HG03095 (cell line): ENCODE measurements around the gene TNF.
"Not testable (repeated sequence)": the region's sequence is repeated elsewhere in the genome, so short reads cannot be mapped to it uniquely, and the experiment has no call there.

ENCODE experiments used
- ATAC-seq: cut with Tn5 transposase; IDR thresholded peaks from one replicate; pipeline ENCODE4 v1.9.1; 2021; ENCODE audit warnings: moderate library complexity; ENCODE audit not compliant: unreplicated experiment

Gene TNF

DNA sequence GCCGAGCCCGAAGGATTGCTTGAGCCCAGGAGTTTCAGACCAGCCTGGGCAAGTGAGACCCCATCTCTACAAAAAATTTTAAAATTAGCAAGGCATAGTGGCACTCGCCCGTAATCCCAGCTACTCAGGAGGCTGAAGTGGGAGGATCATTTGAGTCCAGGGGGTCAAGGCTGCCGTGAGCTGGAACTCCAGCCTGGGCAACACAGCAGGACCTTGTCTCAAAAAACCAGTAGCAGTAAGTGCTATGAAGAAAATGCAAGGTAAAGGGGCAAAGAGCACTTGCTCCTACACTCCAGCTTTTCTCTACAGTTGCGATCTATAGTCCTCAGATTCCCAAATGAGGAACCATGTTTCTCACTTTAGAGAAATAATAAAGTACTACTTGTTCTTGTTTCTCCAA, 31.7 kb upstream of the TNF start:
- no peak for ATAC-seq

DNA sequence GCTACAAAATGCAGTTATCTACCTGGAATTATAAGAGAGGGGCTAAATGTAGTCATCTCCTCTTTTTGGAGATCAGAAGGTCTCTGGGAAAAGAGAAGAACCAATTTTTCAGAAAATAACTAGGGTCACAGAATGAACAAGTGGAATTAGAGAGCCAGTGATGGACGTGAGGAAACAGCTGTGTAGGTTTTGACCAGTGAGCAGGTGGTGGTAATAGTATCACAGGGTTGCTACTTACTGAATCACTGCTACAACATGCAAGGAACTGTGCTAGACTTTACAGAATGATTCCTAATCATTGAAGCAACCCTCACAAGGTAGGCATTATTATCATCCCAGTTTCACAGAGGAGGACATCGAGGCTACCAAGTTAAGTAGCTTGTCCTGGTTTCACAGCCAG, 30.7 kb upstream of the TNF start:
- ATAC-seq: no peak

DNA sequence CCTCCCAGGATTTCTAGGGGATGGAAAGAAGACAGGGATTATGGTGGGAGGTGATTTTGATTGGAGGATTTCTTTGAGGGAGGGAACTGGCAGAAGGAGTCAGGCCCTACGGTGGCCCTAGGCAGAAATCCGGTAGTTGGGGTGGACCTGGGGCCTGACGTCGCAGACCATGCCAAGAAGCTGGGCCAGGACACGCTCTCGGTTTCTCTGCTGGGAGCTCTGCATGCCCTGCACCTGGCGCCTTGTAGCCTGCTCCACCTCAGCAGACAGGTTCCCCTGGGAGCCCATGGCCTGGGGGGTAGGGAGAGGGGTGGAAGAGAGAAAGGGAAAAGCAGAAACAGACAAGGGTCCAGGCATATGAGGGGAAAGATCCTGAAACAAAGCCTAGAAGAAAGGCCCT, 30.1 kb upstream of the TNF start:
- ATAC-seq: no peak

DNA sequence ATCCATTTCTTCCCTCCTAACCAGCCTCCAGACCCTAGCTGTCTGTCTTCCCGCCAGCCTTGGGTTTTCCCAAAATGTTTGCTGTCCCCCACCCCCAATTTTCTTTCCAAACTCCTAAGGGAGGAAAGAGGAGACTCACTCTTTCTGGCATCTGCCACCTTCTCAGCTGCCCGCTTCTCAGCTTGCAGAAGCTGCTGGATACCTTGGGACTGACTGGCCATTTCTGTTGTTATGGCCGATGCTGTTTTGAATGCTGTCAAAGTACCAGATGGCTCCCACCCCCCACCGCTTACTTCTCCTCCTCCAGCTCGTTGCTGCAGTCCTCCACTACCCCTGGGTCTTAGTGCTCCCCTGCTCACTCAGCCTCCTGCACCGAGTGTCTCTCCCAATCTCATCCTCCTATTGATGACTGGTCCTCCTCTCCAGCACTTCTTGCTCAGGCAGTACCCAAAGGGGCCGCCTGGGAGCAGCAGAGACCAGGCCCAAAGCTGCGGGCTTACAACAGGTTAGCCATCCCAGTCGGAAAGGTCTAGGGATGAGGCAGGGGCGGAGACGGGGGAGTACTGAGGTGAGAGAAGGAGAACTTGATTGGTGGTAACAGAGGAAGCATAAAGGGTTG, 28.9 kb upstream of the TNF start, which contains the start of gene ATP6V1G2:
ATP6V1G2 (minus strand) TSS at position 270 of the 619 bp plus-strand sequence; CDS start at position 221, 49 bp downstream.
- ATAC-seq: peak; percentile 41

DNA sequence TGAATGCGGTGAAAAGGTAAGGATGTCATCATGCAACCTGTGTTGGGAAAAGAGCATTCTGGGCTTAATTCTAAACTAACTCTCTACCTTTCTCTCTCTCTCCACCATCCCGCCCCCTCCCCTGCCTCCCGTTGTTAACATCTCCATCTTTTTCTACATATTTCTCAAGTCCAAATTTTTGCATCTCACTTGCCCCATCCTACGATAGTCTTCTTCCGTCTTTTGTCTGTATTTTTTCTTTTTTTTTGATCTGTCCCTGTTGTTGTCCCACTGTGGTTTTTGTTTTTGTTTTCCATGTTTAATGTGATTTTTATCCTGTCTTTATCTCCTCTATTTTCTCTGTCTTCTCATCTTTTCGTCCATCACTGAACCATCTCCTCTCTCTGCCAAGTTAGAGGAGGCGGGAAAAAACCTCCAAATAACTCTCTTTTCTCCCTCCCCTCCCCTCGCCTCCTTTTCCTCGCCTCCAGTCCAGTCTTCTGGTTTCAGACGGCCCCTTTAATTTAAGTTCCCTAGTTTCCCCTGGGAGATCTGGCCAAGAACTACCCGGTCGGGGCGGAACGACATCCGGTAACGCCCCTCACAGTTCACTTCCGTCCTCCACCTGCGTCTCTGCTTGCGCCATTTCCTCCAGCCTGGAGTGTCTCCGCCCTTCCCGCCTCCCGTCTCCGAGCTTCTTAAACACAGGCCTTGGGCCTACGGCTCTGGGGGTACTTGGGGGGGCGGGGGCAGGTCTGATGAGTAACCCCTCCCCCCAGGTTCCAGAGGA, 28.2 kb upstream of the TNF start, which contains the start of gene NFKBIL1:
NFKBIL1 (plus strand) TSS at position 651 of the 769 bp plus-strand sequence; CDS start at position 738, 87 bp downstream.
- ATAC-seq: peak; percentile 52

DNA sequence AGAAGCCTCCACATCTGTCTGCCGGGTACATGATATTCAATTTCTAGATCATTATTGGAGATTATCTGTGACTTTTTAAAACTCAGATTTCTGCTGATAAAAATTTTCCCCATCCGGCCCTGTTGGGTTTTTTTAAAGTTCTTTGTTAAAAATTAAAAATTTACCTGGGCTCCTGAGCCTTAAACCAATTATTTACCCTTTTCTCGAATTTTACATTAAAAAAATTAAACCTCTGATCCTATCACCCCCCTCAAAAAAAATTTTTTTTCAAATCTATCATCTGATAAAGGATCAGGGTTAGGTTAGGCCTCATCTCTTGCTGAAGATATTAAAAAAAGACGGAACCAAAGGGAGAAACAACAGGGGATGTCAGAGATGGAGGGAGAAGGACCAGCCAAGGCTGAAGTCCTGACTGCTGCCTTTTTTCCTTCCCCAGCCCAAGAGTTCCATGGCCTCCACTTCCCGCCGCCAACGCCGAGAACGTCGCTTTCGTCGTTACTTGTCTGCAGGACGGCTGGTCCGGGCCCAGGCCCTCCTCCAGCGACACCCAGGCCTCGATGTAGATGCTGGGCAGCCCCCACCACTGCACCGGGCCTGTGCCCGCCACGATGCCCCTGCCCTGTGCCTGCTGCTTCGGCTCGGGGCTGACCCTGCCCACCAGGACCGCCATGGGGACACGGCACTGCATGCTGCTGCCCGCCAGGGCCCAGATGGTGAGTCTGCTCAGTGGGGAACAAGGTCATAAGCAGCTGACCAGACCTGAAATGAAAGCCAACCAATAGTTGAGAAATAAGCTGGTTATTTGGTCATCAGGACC, 27.4 kb upstream of the TNF start:
- ATAC-seq: no peak

DNA sequence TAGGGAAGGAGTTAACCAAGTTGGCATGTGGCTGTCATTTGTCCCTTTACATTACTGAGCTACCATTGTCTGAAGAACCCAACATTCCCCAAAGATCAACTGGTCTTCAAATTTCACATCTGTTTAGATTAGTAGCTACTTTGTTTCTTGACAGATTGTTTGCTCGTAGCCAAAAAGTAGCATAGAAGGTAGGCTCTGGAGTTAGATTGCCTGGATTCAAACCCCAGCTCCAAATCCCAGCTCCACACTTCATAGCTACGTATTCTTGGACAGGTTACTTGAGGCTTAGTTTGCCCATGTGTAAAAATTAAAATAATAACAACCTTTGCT, 26.9 kb upstream of the TNF start:
- ATAC-seq: no peak

DNA sequence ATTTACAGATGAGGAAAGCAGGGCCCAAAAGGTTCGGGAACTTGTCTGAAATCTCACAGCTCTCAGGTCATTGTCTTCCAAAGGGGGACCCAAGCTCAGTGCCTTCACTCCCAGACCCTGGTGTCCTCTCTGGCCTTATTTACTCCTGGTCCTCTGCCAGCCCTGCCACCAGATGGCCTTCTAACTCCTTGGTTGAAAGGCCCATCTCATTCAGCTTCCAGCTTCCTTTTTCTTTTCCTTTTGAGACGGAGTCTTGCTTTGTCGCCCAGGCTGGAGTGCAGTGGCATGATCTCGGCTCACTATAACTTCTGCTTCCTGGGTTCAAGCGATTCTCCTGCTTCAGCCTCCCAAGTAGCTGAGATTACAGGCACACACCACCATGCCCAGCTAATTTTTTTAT, 24.0 kb upstream of the TNF start:
- ATAC-seq: not testable (repeated sequence)

DNA sequence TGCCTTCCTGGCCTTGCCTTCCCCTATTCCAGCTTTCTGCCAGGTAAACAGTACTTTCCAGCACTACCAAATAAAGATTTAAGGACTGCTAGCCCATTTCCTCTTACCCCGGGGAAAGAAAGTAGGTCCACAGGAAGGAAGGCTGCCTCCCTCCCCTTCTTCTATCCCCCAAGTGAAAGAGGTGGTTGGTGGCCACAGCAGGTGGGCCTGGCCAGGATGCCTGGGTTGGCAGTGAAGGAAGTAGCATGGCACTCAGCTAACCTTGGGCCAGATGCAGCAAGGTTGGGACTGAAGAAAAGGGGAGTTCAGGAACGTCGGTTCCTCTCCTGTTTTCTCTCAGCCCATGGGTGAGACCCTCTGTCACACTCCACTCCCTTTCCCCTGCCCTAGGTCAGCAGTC, 19.1 kb upstream of the TNF start:
- no peak for ATAC-seq

DNA sequence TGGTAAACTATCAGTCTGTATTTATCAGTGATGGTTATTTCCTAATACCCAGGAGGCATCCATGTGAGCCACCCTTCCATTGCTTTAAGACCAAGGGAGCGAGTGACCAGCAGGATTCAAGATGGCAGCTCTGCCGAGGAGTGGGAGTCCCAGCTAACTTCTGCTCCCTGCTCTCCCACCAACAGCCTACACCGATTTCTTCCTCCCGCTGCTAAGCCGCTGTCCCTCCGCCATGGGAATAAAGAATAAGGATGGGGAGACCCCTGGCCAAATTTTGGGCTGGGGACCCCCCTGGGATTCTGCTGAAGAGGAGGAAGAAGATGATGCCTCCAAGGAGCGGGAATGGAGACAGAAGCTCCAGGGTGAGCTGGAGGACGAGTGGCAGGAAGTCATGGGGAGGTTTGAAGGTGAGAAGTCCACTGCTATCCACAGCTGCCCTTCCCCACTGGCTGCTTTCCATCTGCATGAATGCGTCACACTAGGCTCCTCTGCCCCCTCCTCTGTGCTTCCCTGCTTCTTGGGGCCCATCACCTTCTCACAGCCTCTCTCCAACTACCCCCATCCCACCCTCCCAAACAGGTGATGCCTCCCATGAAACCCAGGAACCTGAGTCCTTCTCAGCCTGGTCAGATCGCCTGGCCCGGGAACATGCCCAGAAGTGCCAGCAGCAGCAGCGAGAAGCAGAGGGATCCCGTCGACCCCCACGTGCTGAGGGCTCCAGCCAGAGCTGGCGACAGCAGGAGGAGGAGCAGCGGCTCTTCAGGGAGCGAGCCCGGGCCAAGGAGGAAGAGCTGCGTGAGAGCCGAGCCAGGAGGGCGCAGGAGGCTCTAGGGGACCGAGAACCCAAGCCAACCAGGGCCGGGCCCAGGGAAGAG, 17.7 kb upstream of the TNF start:
- no peak for ATAC-seq

DNA sequence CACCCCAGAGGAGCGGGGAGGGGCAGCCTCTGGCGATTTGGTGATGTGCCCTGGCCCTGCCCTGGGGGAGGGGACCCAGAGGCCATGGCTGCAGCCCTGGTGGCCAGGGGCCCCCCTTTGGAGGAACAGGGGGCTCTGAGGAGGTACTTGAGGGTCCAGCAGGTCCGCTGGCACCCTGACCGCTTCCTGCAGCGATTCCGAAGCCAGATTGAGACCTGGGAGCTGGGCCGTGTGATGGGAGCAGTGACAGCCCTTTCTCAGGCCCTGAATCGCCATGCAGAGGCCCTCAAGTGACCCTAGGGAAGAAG, 17.1 kb upstream of the TNF start:
- no peak for ATAC-seq

DNA sequence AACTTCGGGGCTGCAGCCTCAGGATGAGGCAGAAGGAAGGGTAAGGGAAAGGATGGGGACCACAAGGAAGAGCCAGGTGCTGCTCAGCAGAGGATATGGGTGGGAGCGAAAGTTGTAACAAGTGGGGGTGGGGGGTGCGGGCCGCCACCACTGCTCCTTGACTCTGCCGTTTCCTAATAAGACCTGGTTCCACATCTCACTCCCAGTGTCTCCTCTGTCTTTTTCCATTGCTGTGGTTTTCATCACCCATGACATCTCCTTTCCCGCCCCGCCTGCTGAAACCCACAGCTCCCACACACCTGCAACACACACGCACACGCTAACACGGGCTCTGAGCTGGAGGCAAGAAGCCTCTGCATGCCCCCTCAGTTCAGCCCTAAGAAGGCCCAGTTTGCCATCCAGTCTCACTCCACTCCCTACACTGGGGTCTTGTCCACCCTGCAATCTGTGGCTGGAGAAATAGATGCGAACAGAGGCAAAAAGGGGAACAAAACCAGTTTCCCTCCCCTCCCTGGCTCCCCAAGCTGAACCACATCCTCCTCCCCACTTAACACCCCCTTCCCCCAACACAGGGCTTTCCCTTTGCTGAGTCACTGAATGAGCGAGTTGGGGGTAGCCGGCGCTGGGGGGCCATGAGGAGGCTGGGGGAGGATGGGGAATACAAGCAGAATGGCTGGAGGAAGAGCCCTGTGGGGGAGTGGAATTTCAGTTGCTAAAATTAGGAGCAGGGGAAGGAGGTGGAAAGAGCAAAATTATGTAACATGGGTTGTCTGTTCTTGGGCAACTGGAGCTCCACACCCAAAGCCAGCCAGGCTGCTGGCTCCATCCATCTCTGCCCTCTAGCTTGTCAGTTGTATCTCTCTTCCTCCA, 16.5 kb upstream of the TNF start:
- no peak for ATAC-seq

DNA sequence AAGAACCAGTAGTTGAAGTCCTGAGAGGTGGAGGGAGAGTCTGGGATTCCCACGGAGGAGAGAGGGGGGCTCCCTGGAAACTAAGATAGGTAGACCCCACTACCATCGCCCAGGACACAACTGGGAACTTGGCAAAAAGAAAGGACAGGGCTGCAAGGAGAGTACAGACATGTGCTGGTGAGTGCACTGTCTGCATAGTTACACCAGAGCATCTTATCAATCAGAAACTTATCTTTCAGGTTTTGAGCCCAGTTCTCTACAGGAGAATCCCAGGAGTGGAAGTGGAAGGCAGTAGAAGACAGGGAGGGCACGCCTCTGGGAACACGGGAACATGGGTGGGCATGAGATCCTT, 15.8 kb upstream of the TNF start:
- no peak for ATAC-seq

DNA sequence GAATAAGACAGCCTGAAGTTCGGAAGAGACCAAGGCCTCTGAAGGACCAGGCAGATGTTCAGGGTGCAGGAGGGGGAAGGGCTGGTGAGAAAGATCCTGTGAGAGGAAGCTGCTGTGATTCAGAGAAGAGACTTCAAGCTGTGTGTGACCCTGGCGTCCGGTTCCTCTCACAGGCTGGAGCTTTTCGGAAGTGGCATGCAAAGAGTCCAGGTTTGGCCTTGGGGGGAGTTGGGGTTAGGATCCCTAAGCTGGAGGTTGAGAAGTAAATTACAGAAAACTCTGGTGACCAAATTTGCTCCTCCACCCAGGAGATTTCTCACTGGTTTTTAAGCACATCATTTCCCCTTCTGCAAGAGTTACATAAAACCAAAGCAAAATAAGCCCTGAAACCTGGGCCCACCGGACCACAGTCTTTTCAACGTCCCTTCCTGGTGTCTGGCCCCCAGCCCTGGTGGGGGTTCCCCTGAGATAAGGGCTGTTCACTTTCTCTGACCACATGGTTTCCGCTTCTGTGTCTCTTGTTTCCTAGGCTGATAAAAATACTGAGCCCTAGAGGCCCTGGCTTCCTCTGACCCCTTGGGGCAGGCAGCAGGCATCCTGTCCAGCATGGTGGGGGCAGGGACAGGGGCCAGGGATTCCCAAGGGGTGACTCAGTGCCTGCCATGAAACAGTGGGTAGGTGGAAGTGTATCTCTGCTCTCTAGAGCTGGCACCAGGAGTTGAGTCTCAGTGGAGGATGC, 15.2 kb upstream of the TNF start:
- peak; percentile 49 for ATAC-seq

DNA sequence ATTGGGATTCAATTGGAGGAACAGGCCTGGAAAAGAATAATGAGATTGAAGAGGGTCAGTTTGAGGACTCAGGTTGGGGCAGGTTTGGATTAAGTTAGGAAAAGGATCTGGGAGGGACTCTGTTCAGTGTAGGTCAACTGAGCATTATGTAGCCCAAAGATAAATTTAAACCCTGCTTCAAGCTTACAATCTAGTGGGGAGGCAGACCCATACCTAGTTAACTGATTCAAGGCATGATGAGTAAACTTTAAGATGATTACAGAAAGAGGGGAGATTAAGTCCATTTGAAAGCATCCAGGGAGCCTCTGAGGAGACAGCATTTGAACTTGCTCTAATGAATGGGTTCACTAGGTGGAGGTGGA, 14.7 kb upstream of the TNF start:
- ATAC-seq: no peak

DNA sequence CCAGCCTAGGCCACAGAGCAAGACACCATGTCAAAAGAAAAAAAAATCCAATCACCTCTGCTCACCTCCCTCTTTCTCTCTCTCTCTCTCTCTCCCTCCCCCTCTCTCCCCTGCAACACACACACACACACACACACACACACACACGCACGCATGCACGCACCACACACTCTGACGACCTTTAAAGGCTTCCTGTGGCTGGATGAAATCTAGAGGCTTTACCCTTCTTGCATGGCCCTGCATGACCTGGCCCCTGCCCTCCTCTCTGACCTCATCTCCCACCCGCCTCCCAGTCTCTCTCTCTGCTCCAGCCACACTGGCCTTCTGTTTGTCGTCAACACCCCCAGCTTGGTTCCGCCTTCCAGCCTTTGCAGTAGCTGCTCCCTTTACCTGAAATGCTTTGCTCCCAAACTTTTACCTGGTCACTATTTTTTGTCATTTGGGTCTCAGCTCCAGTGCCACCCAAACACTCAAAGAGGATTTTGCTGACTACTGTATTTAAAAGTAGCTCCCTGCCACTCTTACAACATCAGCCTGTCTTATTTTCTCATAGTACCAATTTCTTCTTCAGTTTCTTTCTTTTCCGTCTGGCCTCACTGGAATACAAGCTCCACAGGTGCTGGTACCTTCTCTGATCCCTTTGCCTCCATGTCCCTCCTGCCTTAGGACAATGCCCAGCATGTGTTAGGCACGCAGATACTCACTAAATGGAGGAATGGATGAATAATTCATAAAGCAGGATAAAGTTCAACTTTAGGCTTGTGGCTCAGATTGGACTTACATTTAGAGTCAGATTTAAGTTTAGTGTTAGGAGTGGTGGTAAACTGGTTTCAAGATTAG, 7.6 kb upstream of the TNF start:
- no peak for ATAC-seq

DNA sequence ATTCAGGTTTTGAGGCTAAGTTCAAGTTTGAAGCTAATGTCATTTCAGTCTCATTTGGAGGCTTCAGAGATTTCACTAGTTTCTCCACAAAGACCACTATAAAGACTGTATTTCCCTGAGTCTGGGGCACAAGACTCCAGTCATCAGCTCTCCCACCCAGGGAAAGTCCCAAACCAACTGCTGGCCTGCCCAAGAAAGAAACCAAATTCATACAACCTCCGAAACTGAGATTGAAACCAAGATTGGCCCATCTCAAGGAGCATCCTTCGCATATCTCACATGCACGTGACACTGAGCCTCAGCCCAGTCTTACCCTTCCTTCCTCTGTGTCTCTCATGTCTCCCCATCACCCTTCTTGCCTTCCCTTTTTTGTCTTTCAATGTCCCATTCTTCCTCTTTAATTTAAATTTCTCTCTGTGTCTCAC, 6.8 kb upstream of the TNF start:
- ATAC-seq: peak; percentile 39

DNA sequence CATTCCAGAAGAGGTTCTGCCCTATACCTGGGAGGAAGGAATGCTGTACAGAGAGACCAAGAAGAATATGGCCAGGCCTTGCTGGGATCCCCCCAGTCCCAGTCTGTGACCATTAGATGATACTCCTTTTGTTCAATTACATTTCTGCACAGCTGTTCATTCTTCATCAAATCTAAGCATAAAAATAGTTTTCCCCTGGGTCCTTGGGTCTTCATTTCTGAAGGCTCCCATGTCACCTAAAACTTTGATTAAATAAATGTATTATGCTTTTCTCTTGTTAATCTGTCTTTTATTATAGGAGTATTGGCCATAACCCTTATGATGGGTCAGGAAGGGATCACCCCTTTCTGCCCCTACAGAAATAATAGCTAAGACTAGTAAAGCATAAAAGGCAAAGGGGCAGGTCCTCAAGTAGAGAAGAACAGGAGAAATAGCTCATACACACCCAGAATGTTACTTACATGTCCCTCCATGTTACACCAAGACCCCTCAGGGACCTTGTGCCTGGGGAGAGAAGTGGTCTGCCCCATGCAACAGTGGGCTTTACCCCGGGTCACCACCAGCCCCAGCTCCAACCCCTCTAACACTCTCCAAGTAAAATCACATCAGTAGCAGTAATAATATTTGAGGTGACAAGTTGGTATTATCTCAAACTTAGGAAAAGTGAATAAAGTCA, 5.4 kb upstream of the TNF start:
- ATAC-seq: no peak
